HEK293 (cell line): ENCODE results near the gene OR6C65.
"Not testable (repeated sequence)": the region's sequence is repeated elsewhere in the genome, so short reads cannot be mapped to it uniquely, and the experiment has no call there.

Experiments
- CTCF ChIA-PET: fragments of 350-600 bp; formaldehyde crosslinking; extraction: SDS; loops from one replicate; lab custom pipeline; 2021; ENCODE audit warnings: antibody characterized with exemption; lab: Yijun Ruan, JAX
- POLR2A ChIA-PET: fragments of 300-600 bp; formaldehyde crosslinking; extraction: SDS; loops from one replicate; lab custom pipeline; 2020; ENCODE audit warnings: antibody characterized with exemption, inconsistent platforms; lab: Yijun Ruan, JAX
- H3K27ac ChIP-seq: fragments of 200-500 bp; sonication (Bioruptor generic); 2 replicates; pipeline ENCODE4 v1.5.1; 2014; ENCODE audit warnings: low read depth, low read length, control low read depth, inconsistent platforms; ENCODE audit errors: extremely low read depth
- H3K36me3 ChIP-seq, 2 experiments: fragments of 200-500 bp in 1 of 2; sonication (Bioruptor generic) in 1 of 2; 1 replicate in 1 of 2; 2 replicates in 1 of 2; pipeline ENCODE4 v1.5.1; 2014 to 2017; ENCODE audit warnings: inconsistent platforms in 2 of 2, low read length in 2 of 2; ENCODE audit not compliant: control insufficient read depth in 2 of 2, insufficient read depth in 1 of 2
- H3K4me1 ChIP-seq: fragments of 200-500 bp; sonication (Bioruptor generic); 2 replicates; pipeline ENCODE4 v1.5.1; 2014; ENCODE audit warnings: mild to moderate bottlenecking, low read length, inconsistent platforms; ENCODE audit not compliant: control insufficient read depth, insufficient read depth
- H3K4me3 ChIP-seq: 2 replicates; pipeline ENCODE4 v1.5.1; 2011; ENCODE audit warnings: low read depth, mild to moderate bottlenecking, control low read depth, low read length, moderate library complexity
- H3K9me3 ChIP-seq: fragments of 200-500 bp; sonication (Bioruptor generic); 2 replicates; pipeline ENCODE4 v1.5.1; 2014; ENCODE audit warnings: low read depth, low read length, inconsistent platforms; ENCODE audit not compliant: control insufficient read depth, insufficient read depth
- EGR2 ChIP-seq: fragments of 450-650 bp; formaldehyde crosslinking; IDR thresholded peaks from 2 replicates; pipeline ENCODE4 v1.5.1; 2016; ENCODE audit warnings: low read depth, missing biosample characterization, missing genetic modification characterization
- GLIS1 ChIP-seq: fragments of 450-650 bp; formaldehyde crosslinking; IDR thresholded peaks from 2 replicates; pipeline ENCODE4 v1.5.1; 2016; ENCODE audit warnings: missing biosample characterization, missing genetic modification characterization
- HOXD13 ChIP-seq: sonication (generic); formaldehyde crosslinking; IDR thresholded peaks from 2 replicates; pipeline ENCODE4 v1.8.0; 2022; ENCODE audit warnings: missing genetic modification reagents, borderline replicate concordance
- KLF10 ChIP-seq: fragments of 450-650 bp; IDR thresholded peaks from 2 replicates; pipeline ENCODE4 v1.5.1; 2018; ENCODE audit warnings: missing biosample characterization, mild to moderate bottlenecking, missing genetic modification characterization
- MZF1 ChIP-seq: fragments of 450-650 bp; formaldehyde crosslinking; IDR thresholded peaks from 2 replicates; pipeline ENCODE4 v1.5.1; 2017; ENCODE audit warnings: missing biosample characterization, missing genetic modification characterization, borderline replicate concordance
- OSR2 ChIP-seq: fragments of 450-650 bp; formaldehyde crosslinking; IDR thresholded peaks from 2 replicates; pipeline ENCODE4 v1.5.1; 2016; ENCODE audit warnings: missing biosample characterization, missing genetic modification characterization
- TRIM28 ChIP-seq: IDR thresholded peaks from 2 replicates; pipeline ENCODE4 v1.6.1; 2011; ENCODE audit warnings: low read length, control low read depth, borderline replicate concordance
- YY2 ChIP-seq: fragments of 450-650 bp; formaldehyde crosslinking; IDR thresholded peaks from 2 replicates; pipeline ENCODE4 v1.5.1; 2016; ENCODE audit warnings: missing biosample characterization, missing genetic modification characterization
- ZBTB8A ChIP-seq: fragments of 450-650 bp; formaldehyde crosslinking; IDR thresholded peaks from 2 replicates; pipeline ENCODE4 v1.5.1; 2016; ENCODE audit warnings: missing biosample characterization, missing genetic modification characterization
- ZNF133 ChIP-seq: fragments of 450-650 bp; formaldehyde crosslinking; IDR thresholded peaks from 2 replicates; pipeline ENCODE4 v1.5.1; 2016; ENCODE audit warnings: missing biosample characterization, missing genetic modification characterization
- ZNF16 ChIP-seq: fragments of 450-650 bp; formaldehyde crosslinking; IDR thresholded peaks from 2 replicates; pipeline ENCODE4 v1.5.1; 2016; ENCODE audit warnings: low read depth, missing biosample characterization, missing genetic modification characterization
- ZNF211 ChIP-seq: fragments of 450-650 bp; formaldehyde crosslinking; IDR thresholded peaks from 2 replicates; pipeline ENCODE4 v1.5.1; 2016; ENCODE audit warnings: low read depth, missing biosample characterization, missing genetic modification characterization
- ZNF214 ChIP-seq: fragments of 450-650 bp; formaldehyde crosslinking; IDR thresholded peaks from 2 replicates; pipeline ENCODE4 v1.5.1; 2017; ENCODE audit warnings: missing biosample characterization, mild to moderate bottlenecking, missing genetic modification characterization, borderline replicate concordance
- ZNF416 ChIP-seq: fragments of 450-650 bp; formaldehyde crosslinking; IDR thresholded peaks from 2 replicates; pipeline ENCODE4 v1.5.1; 2016; ENCODE audit warnings: missing biosample characterization, missing genetic modification characterization
- ZNF530 ChIP-seq: fragments of 450-650 bp; formaldehyde crosslinking; IDR thresholded peaks from 2 replicates; pipeline ENCODE4 v1.5.1; 2016; ENCODE audit warnings: low read depth, missing biosample characterization, missing genetic modification characterization
- ZNF664 ChIP-seq: fragments of 450-650 bp; formaldehyde crosslinking; IDR thresholded peaks from 2 replicates; pipeline ENCODE4 v1.5.1; 2016; ENCODE audit warnings: missing biosample characterization, missing genetic modification characterization
- ZNF76 ChIP-seq: fragments of 450-650 bp; formaldehyde crosslinking; IDR thresholded peaks from 2 replicates; pipeline ENCODE4; 2016; ENCODE audit warnings: low read depth, missing biosample characterization, missing genetic modification characterization, borderline replicate concordance
- ZNF792 ChIP-seq: fragments of 450-650 bp; formaldehyde crosslinking; IDR thresholded peaks from 2 replicates; pipeline ENCODE4 v1.5.1; 2016; ENCODE audit warnings: missing biosample characterization, missing genetic modification characterization
- TF ChIP-seq, protein P1 (sequence below): fragments of 450-650 bp; formaldehyde crosslinking; IDR thresholded peaks from 2 replicates; pipeline ENCODE4 v1.5.1; 2016; ENCODE audit warnings: missing biosample characterization, missing genetic modification characterization
- TF ChIP-seq, protein P2 (sequence below): fragments of 450-650 bp; formaldehyde crosslinking; optimal IDR thresholded peaks from 2 replicates; pipeline ENCODE3; 2016; ENCODE audit warnings: missing biosample characterization, mild to moderate bottlenecking, missing genetic modification characterization
- TF ChIP-seq, protein P3 (sequence below): sonication (generic); formaldehyde crosslinking; IDR thresholded peaks from 2 replicates; pipeline ENCODE4 v1.8.1; 2022; ENCODE audit warnings: mild to moderate bottlenecking, moderate library complexity, missing genetic modification reagents
- TF ChIP-seq, protein P4 (sequence below): fragments of 450-650 bp; formaldehyde crosslinking; IDR thresholded peaks from 2 replicates; pipeline ENCODE4 v1.5.1; 2016; ENCODE audit warnings: missing biosample characterization, missing genetic modification characterization
- TF ChIP-seq, protein P5 (sequence below): fragments of 450-650 bp; formaldehyde crosslinking; IDR thresholded peaks from 2 replicates; pipeline ENCODE4 v1.5.1; 2016; ENCODE audit warnings: missing biosample characterization, missing genetic modification characterization

OR6C65 gene

DNA sequence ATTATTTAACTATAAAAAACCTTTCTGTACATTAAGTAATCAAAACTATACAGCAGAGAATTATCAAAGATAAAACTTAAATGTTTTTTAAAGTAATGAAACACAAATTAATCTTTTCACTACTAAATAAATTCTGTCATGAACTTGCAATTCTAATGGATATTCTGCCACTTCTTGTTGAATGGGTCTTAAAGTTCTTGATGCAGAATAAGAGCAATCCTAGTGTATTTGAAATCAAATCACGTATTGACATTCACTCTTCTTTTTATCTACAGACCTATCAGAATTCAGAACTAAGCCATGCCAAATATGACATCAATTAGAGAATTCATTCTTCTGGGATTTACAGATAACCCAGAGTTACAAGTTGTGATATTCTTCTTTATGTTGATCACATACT is at the start of gene OR6C65:
Gene OR6C65 (plus strand): TSS at position 301 of the 400 bp plus-strand sequence. CDS start 0 bp downstream, at position 301.
- H3K4me1 ChIP-seq: no peaks in the 10 kb centered on the region
- H3K4me3 ChIP-seq: no peak within 1 kb of the TSS
- CTCF ChIA-PET: no interaction called here
- POLR2A ChIA-PET: no interaction called here
- TF ChIP-seq ZNF133 (tag by site-specific recombination): no peak
- no peak for TF ChIP-seq ZNF211 (tag by site-specific recombination)
- TF ChIP-seq, protein P1, sequence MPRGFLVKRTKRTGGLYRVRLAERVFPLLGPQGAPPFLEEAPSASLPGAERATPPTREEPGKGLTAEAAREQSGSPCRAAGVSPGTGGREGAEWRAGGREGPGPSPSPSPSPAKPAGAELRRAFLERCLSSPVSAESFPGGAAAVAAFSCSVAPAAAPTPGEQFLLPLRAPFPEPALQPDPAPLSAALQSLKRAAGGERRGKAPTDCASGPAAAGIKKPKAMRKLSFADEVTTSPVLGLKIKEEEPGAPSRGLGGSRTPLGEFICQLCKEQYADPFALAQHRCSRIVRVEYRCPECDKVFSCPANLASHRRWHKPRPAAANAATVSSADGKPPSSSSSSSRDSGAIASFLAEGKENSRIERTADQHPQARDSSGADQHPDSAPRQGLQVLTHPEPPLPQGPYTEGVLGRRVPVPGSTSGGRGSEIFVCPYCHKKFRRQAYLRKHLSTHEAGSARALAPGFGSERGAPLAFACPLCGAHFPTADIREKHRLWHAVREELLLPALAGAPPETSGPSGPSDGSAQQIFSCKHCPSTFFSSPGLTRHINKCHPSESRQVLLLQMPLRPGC (tag by site-specific recombination): no peak
- no peak for TF ChIP-seq ZNF416 (tag by site-specific recombination)
- H3K36me3 ChIP-seq: no peaks in the 10 kb centered on the region
- H3K27ac ChIP-seq: no peak within 1 kb of the TSS
- no peaks in the 10 kb centered on the region for H3K9me3 ChIP-seq

DNA sequence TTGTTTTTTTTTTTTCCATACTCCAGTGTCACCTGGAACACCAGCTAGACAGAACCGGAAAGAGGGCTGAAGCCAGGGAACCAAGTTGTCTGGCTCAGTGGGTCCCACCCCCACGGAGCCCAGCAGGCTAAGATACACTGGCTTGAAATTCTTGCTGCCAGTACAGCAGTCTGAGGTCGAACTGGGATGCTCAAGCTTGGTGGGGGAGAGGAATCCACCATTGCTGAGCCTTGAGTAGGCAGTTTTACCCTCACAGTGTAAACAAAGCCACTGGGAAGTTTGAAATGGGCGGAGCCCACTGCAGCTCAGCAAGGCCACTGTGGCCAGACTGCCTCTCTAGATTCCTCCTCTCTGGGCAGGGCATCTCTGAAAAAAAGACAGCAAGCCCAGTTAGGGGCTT is 45.0 kb upstream of the OR6C65 start:
- CTCF ChIA-PET: interaction anchor here (0.6 kb wide), 2 partner anchors 103 to 1576 kb away, joined by 3 read pairs; no protein-coding TSS in a partner anchor

DNA sequence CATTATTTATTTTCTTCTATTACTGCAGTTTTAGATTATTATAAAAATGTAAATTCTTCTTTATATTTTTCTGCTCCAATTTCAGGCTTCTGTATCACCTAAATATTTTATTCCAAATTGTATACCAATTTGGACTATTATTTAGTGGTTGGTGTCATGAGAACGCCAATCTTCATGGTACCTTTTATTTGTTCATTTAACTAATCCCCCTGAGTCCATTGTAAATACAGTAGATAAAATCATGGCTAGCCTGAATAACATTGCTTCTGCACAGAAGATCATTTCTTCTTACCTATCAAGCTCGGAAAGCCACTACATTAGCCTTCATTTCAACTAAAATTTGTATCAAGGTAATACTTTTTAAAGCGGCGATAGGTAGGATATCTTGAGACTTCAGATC is 37.7 kb upstream of the OR6C65 start, which contains the start of gene OR6C75:
Gene OR6C75 (plus strand): TSS at position 301 of the 400 bp plus-strand sequence. CDS start 2,136 bp downstream, outside the sequence.
- Histone ChIP-seq H3K4me3 (no peak within 1 kb of the TSS), H3K4me1 (no peaks in the 10 kb centered on the region), H3K36me3 (no peaks in the 10 kb centered on the region), H3K27ac (no peak within 1 kb of the TSS), H3K9me3 (no peaks in the 10 kb centered on the region)
- POLR2A ChIA-PET: no interaction called here
- CTCF ChIA-PET: interaction anchor here (1.0 to 1.3 kb wide), 2 partner anchors 12 to 294 kb away, joined by 3 to 5 read pairs; no protein-coding TSS in a partner anchor
- TF ChIP-seq ZNF214 (tag by site-specific recombination) (no peak), HOXD13 (CRISPR knock-in tag) (no peak), ZNF792 (tag by site-specific recombination) (no peak), YY2 (no peak), ZNF16 (tag by site-specific recombination) (no peak), GLIS1 (no peak), KLF10 (tag by site-specific recombination) (no peak), TRIM28 (no peak)
- TF ChIP-seq, protein P2, sequence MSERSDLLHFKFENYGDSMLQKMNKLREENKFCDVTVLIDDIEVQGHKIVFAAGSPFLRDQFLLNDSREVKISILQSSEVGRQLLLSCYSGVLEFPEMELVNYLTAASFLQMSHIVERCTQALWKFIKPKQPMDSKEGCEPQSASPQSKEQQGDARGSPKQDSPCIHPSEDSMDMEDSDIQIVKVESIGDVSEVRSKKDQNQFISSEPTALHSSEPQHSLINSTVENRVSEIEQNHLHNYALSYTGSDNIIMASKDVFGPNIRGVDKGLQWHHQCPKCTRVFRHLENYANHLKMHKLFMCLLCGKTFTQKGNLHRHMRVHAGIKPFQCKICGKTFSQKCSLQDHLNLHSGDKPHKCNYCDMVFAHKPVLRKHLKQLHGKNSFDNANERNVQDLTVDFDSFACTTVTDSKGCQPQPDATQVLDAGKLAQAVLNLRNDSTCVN (tag by site-specific recombination): no peak
- TF ChIP-seq, protein P3, sequence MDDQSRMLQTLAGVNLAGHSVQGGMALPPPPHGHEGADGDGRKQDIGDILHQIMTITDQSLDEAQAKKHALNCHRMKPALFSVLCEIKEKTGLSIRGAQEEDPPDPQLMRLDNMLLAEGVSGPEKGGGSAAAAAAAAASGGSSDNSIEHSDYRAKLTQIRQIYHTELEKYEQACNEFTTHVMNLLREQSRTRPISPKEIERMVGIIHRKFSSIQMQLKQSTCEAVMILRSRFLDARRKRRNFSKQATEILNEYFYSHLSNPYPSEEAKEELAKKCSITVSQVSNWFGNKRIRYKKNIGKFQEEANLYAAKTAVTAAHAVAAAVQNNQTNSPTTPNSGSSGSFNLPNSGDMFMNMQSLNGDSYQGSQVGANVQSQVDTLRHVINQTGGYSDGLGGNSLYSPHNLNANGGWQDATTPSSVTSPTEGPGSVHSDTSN (CRISPR knock-in tag): no peak

More for the DNA sequence above, 45.0 kb upstream of the OR6C65 start:
- H3K4me1 ChIP-seq, H3K4me3 ChIP-seq, H3K36me3 ChIP-seq, H3K9me3 ChIP-seq, H3K27ac ChIP-seq, POLR2A ChIA-PET: not testable (repeated sequence)

DNA sequence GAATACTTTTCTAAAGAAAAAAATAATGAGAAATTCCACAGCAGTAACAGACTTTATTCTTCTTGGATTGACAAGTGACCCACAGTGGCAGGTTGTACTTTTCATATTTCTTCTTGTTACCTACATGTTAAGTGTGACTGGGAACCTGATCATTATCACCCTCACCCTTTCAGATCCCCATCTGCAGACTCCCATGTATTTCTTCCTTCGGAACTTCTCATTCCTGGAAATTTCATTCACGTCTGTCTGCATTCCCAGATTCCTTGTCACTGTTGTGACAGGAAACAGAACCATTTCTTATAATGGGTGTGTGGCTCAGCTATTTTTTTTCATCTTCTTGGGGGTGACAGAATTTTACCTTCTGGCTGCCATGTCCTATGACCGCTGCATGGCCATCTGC is 35.2 kb upstream of the OR6C65 start:
- Histone ChIP-seq H3K4me3 (no peak overlapping the region), H3K27ac (no peak overlapping the region), H3K36me3 (no peaks in the 10 kb centered on the region), H3K9me3 (no peaks in the 10 kb centered on the region), H3K4me1 (no peaks in the 10 kb centered on the region)
- POLR2A ChIA-PET: no interaction called here
- CTCF ChIA-PET: no interaction called here
- no peak for TF ChIP-seq ZNF76 (tag by site-specific recombination)
- no peak for TF ChIP-seq ZNF664 (tag by site-specific recombination)
- TF ChIP-seq, protein P4, sequence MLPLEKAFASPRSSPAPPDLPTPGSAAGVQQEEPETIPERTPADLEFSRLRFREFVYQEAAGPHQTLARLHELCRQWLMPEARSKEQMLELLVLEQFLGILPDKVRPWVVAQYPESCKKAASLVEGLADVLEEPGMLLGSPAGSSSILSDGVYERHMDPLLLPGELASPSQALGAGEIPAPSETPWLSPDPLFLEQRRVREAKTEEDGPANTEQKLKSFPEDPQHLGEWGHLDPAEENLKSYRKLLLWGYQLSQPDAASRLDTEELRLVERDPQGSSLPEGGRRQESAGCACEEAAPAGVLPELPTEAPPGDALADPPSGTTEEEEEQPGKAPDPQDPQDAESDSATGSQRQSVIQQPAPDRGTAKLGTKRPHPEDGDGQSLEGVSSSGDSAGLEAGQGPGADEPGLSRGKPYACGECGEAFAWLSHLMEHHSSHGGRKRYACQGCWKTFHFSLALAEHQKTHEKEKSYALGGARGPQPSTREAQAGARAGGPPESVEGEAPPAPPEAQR (tag by site-specific recombination): no peak
- no peak for TF ChIP-seq MZF1 (tag by site-specific recombination)
- no peak for TF ChIP-seq OSR2 (tag by site-specific recombination)
- TF ChIP-seq ZBTB8A (tag by site-specific recombination): no peak
- TF ChIP-seq ZNF530 (tag by site-specific recombination): no peak
- TF ChIP-seq, protein P5, sequence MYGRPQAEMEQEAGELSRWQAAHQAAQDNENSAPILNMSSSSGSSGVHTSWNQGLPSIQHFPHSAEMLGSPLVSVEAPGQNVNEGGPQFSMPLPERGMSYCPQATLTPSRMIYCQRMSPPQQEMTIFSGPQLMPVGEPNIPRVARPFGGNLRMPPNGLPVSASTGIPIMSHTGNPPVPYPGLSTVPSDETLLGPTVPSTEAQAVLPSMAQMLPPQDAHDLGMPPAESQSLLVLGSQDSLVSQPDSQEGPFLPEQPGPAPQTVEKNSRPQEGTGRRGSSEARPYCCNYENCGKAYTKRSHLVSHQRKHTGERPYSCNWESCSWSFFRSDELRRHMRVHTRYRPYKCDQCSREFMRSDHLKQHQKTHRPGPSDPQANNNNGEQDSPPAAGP: no peak
- TF ChIP-seq EGR2 (tag by site-specific recombination): no peak
